HG03575 (cell line): ENCODE results near the gene DGCR8.

Experiments
- ATAC-seq: cut with Tn5 transposase; IDR thresholded peaks from one replicate; pipeline ENCODE4 v1.9.1; 2021; ENCODE audit not compliant: unreplicated experiment, insufficient number of reproducible peaks, low FRiP score; ENCODE audit errors: extremely low read depth

The DGCR8 gene

GRCh38 chr22:20087319-20088262 lies 7.5 kb downstream of the DGCR8 start:
- no peak for ATAC-seq

GRCh38 chr22:20088263-20088648 lies 8.2 kb downstream of the DGCR8 start:
- ATAC-seq: no peak

GRCh38 chr22:20089226-20089976 lies 9.4 kb downstream of the DGCR8 start:
- ATAC-seq: no peak

- no peak for ATAC-seq
Observed at GRCh38 chr22:20089977-20090729, 10.1 kb downstream of the DGCR8 start.

- no peak for ATAC-seq
Observed at GRCh38 chr22:20090730-20091240, 10.7 kb downstream of the DGCR8 start.

- ATAC-seq: no peak
Observed at GRCh38 chr22:20091690-20092476, 11.8 kb downstream of the DGCR8 start.

GRCh38 chr22:20092477-20092854 lies 12.4 kb downstream of the DGCR8 start:
- no peak for ATAC-seq

- ATAC-seq: no peak
Observed at GRCh38 chr22:20093418-20094196, 13.6 kb downstream of the DGCR8 start.

GRCh38 chr22:20094197-20094807 lies 14.3 kb downstream of the DGCR8 start:
- ATAC-seq: no peak

- ATAC-seq: no peak
Observed at GRCh38 chr22:20095521-20095920, 15.5 kb downstream of the DGCR8 start.

- no peak for ATAC-seq
Observed at GRCh38 chr22:20096574-20097420, 16.8 kb downstream of the DGCR8 start.

GRCh38 chr22:20099099-20099711 lies 19.2 kb downstream of the DGCR8 start:
- no peak for ATAC-seq

- ATAC-seq: no peak
Observed at GRCh38 chr22:20101638-20102037, 21.6 kb downstream of the DGCR8 start.

GRCh38 chr22:20102203-20102780 lies 22.3 kb downstream of the DGCR8 start:
- no peak for ATAC-seq

GRCh38 chr22:20105456-20106204 lies 25.6 kb downstream of the DGCR8 start:
- no peak for ATAC-seq
